Measurements from ENCODE around the gene RNF41.
"Not testable (repeated sequence)": the region's sequence is repeated elsewhere in the genome, so short reads cannot be mapped to it uniquely, and the experiment has no call there.

RNF41 gene

GRCh38 chr12:56212361-56212760 lies 9.4 kb downstream of the RNF41 start:
- no peak for DNase-seq (ENCODE audit: low read depth in 2 of 2)

- DNase-seq (ENCODE audit: low read depth in 2 of 2), result no peak
Measured at GRCh38 chr12:56208006-56208405, 13.7 kb downstream of the RNF41 start.

- no peak for DNase-seq (ENCODE audit: low read depth in 2 of 2)
Measured at GRCh38 chr12:56206452-56207166, 15.1 kb downstream of the RNF41 start.

- DNase-seq (ENCODE audit: low read depth in 2 of 2), result no peak
Measured at GRCh38 chr12:56205445-56205844, 16.3 kb downstream of the RNF41 start.

- DNase-seq (ENCODE audit: low read depth in 2 of 2), result no peak
Measured at GRCh38 chr12:56204275-56204674, 17.4 kb downstream of the RNF41 start.

GRCh38 chr12:56202838-56203237 lies 18.9 kb downstream of the RNF41 start:
- DNase-seq (ENCODE audit: low read depth in 2 of 2), result no peak

GRCh38 chr12:56202366-56202765 lies 19.4 kb downstream of the RNF41 start:
- DNase-seq (ENCODE audit: low read depth in 2 of 2), result no peak

- no peak for DNase-seq (ENCODE audit: low read depth in 2 of 2)
Measured at GRCh38 chr12:56198836-56199235, 22.9 kb downstream of the RNF41 start.

GRCh38 chr12:56197921-56198635 lies 23.6 kb downstream of the RNF41 start:
- no peak for DNase-seq (ENCODE audit: low read depth in 2 of 2)

- DNase-seq (ENCODE audit: low read depth in 2 of 2), result not testable (repeated sequence)
Measured at GRCh38 chr12:56196818-56197550, 24.7 kb downstream of the RNF41 start.

- DNase-seq (ENCODE audit: low read depth in 2 of 2), result peak; percentile 62 to 75
Measured at GRCh38 chr12:56193025-56193578, 28.6 kb downstream of the RNF41 start.

- no peak for DNase-seq (ENCODE audit: low read depth in 2 of 2)
Measured at GRCh38 chr12:56192582-56192981, 29.1 kb downstream of the RNF41 start.

- DNase-seq (ENCODE audit: low read depth in 2 of 2), result no peak
Measured at GRCh38 chr12:56190695-56191155, 31.0 kb downstream of the RNF41 start.

- DNase-seq (ENCODE audit: low read depth in 2 of 2), result peak; percentile 75 to 89
Measured at GRCh38 chr12:56189918-56190694, 31.6 kb downstream of the RNF41 start.

- peak; percentile 75 to 80 for DNase-seq (ENCODE audit: low read depth in 2 of 2)
Measured at GRCh38 chr12:56189099-56189917, 32.4 kb downstream of the RNF41 start, which contains the start of gene SMARCC2. Gene SMARCC2 (minus strand): TSS chr12:56189483. CDS start chr12:56189461, 22 bp downstream.

GRCh38 chr12:56188778-56189098 lies 33.0 kb downstream of the RNF41 start:
- DNase-seq (ENCODE audit: low read depth in 2 of 2), result no peak

- DNase-seq (ENCODE audit: low read depth in 2 of 2), result no peak
Measured at GRCh38 chr12:56188131-56188777, 33.5 kb downstream of the RNF41 start.

- no peak for DNase-seq (ENCODE audit: low read depth in 2 of 2)
Measured at GRCh38 chr12:56186957-56187356, 34.8 kb downstream of the RNF41 start.

- no peak for DNase-seq (ENCODE audit: low read depth in 2 of 2)
Measured at GRCh38 chr12:56178347-56178746, 43.4 kb downstream of the RNF41 start.

- DNase-seq (ENCODE audit: low read depth in 2 of 2), result no peak
Measured at GRCh38 chr12:56172839-56173238, 48.9 kb downstream of the RNF41 start.

Measured in stimulated activated CD4-positive, alpha-beta T cell treated with anti-CD3 and anti-CD28 coated beads, Interleukin-4, amount 100 ng/mL, for 48 hours (primary cell).